Neural progenitor cell (in vitro differentiated cells): Measurements from ENCODE around the gene FBXW11.

Source experiments
- CTCF ChIP-seq: fragments of 200-600 bp; sonication (generic); IDR thresholded peaks from 2 replicates; pipeline ENCODE4 v1.5.1; 2017; ENCODE audit warnings: antibody characterized with exemption, mild to moderate bottlenecking
- EZH2 ChIP-seq: fragments of 200-600 bp; sonication (generic); IDR thresholded peaks from 2 replicates; pipeline ENCODE4 v1.6.1; 2017; ENCODE audit warnings: antibody characterized with exemption, mild to moderate bottlenecking, moderate library complexity

- TF ChIP-seq CTCF, result no peak
- no peak for TF ChIP-seq EZH2
Observed at GRCh38 chr5:171966964-171967363, 39.5 kb downstream of the FBXW11 start.
